IMR-90 (cell line): ENCODE results near the gene RHBDF1.

Experiments used
- CEBPB ChIP-seq: IDR thresholded peaks from 2 replicates; pipeline ENCODE4 v1.6.1; 2012; ENCODE audit warnings: low read depth, low read length, improper control_type of control experiment
- POLR2A ChIP-seq: IDR thresholded peaks from 2 replicates; pipeline ENCODE4 v1.6.1; 2012; ENCODE audit warnings: mild to moderate bottlenecking, low read depth, low read length
- TF ChIP-seq, protein P1 (sequence below): conservative IDR thresholded peaks from 2 replicates; pipeline ENCODE4 v1.5.1; 2012; ENCODE audit warnings: mild to moderate bottlenecking, low read depth, low read length, improper control_type of control experiment

DNA sequence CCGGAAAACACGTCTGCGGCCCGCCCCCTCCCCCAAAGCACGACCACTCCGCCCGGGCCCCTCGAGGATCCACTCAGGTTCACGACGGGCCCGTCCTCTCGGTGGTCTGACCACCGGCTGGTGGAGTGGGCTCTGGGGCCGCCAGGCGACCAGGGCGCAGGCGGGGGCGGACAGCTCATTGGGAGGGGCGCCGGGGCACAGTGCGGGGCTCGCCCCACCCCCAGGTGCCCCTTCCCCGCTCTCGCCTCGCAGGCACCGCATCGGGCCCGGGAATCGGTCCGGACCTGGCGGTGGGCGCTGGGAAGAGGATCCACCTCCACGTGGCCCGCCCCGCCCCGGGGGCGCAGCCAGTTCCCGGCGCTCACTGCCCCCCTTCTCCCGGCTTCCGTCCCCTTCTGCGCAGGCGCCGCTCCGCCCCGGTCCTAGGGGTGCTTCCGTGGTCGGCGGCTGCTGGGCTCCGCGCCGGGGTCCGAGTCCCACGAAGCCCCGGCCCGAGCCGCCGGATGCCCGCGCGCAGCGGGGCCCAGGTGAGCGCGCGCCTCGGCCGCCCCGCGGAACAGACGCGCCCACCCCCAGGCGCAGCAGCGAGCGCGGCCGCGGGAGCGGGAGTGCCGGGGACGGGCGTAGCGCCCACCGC is 5.5 kb upstream of the RHBDF1 start, which contains the start of gene MPG:
- TF ChIP-seq, protein P1, sequence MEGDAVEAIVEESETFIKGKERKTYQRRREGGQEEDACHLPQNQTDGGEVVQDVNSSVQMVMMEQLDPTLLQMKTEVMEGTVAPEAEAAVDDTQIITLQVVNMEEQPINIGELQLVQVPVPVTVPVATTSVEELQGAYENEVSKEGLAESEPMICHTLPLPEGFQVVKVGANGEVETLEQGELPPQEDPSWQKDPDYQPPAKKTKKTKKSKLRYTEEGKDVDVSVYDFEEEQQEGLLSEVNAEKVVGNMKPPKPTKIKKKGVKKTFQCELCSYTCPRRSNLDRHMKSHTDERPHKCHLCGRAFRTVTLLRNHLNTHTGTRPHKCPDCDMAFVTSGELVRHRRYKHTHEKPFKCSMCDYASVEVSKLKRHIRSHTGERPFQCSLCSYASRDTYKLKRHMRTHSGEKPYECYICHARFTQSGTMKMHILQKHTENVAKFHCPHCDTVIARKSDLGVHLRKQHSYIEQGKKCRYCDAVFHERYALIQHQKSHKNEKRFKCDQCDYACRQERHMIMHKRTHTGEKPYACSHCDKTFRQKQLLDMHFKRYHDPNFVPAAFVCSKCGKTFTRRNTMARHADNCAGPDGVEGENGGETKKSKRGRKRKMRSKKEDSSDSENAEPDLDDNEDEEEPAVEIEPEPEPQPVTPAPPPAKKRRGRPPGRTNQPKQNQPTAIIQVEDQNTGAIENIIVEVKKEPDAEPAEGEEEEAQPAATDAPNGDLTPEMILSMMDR: no peak
- TF ChIP-seq POLR2A (peak; percentile 81), CEBPB (no peak)
